NCI-H2081 treated with DMSO at 0.1 percent for 48 hours (cell line): Measurements from ENCODE around the gene ELF1.

Experiments used
- DNase-seq: peaks from one replicate; lab custom pipeline; 2025; lab: John Stamatoyannopoulos, UW

The ELF1 gene

GRCh38 chr13:41006978-41007743 is 12.0 kb downstream of the ELF1 start:
- DNase-seq = no peak

GRCh38 chr13:41006306-41006705 is 12.8 kb downstream of the ELF1 start:
- DNase-seq = no peak

GRCh38 chr13:41005704-41006103 is 13.4 kb downstream of the ELF1 start:
- no peak for DNase-seq

- no peak for DNase-seq
Observed at GRCh38 chr13:41004875-41005693, 14.0 kb downstream of the ELF1 start.

- DNase-seq = no peak
Observed at GRCh38 chr13:41002606-41003005, 16.5 kb downstream of the ELF1 start.

- DNase-seq = no peak
Observed at GRCh38 chr13:41001695-41002094, 17.4 kb downstream of the ELF1 start.

GRCh38 chr13:40999416-40999815 is 19.7 kb downstream of the ELF1 start:
- no peak for DNase-seq

- no peak for DNase-seq
Observed at GRCh38 chr13:40996426-40997092, 22.6 kb downstream of the ELF1 start.

- no peak for DNase-seq
Observed at GRCh38 chr13:40995997-40996396, 23.1 kb downstream of the ELF1 start.

- DNase-seq = no peak
Observed at GRCh38 chr13:40994581-40995230, 24.4 kb downstream of the ELF1 start.

- DNase-seq = no peak
Observed at GRCh38 chr13:40993987-40994386, 25.1 kb downstream of the ELF1 start.

GRCh38 chr13:40992678-40993518 is 26.2 kb downstream of the ELF1 start:
- no peak for DNase-seq

GRCh38 chr13:40987606-40988280 is 31.4 kb downstream of the ELF1 start:
- no peak for DNase-seq

- DNase-seq = no peak
Observed at GRCh38 chr13:40986101-40986856, 32.8 kb downstream of the ELF1 start.

- DNase-seq = no peak
Observed at GRCh38 chr13:40985381-40986100, 33.6 kb downstream of the ELF1 start.

- no peak for DNase-seq
Observed at GRCh38 chr13:40984668-40985366, 34.3 kb downstream of the ELF1 start.

GRCh38 chr13:40983725-40984667 is 35.1 kb downstream of the ELF1 start:
- no peak for DNase-seq

- no peak for DNase-seq
Observed at GRCh38 chr13:40983259-40983658, 35.9 kb downstream of the ELF1 start.
